Gastrocnemius medialis (tissue), 4 donors: ENCODE data around the gene CTDSPL. TPM values are rescaled to one million over a fixed set of nuclear protein-coding genes. Genes with fewer than 3 reads are reported as not detected.

ENCODE experiments used
- ATAC-seq, 2 donors: fragments of 150-250 bp; one replicate each; pipeline ENCODE4 v1.9.1; 2016
- DNase-seq, 2 donors: peaks; one replicate each; pipeline ENCODE4 v3.0.0-alpha.2; 2019
- H3K27ac ChIP-seq, 4 donors: fragments of 200-600 bp; sonication (generic); 1 replicate in 1 of 4; 2 replicates in 3 of 4; pipeline ENCODE4 v1.5.1; 2016 to 2018; ENCODE audit warnings: mild to moderate bottlenecking in 2 of 4, moderate library complexity in 1 of 4
- H3K27me3 ChIP-seq, 3 donors: fragments of 200-600 bp; sonication (generic) in 2 of 3; 1 replicate in 1 of 3; 2 replicates in 2 of 3; pipeline versions ENCODE4 v1.5.1 to v1.6.0; 2016 to 2019; ENCODE audit warnings: mild to moderate bottlenecking in 1 of 3, moderate library complexity in 1 of 3
- H3K36me3 ChIP-seq, 2 donors: fragments of 200-600 bp; sonication (generic) in 1 of 2; one replicate each; pipeline ENCODE4 v1.5.1; 2017 to 2018
- H3K4me1 ChIP-seq, 2 donors: fragments of 200-600 bp; sonication (generic) in 1 of 2; one replicate each; pipeline ENCODE4 v1.5.1; 2016 to 2017; ENCODE audit warnings: mild to moderate bottlenecking in 2 of 2
- H3K4me3 ChIP-seq, 4 donors: fragments of 200-600 bp; sonication (generic) in 3 of 4; 1 replicate in 1 of 4; 2 replicates in 3 of 4; pipeline ENCODE4 v1.5.1; 2016 to 2019; ENCODE audit warnings: mild to moderate bottlenecking in 2 of 4
- H3K9me3 ChIP-seq, 3 donors: fragments of 200-600 bp; sonication (generic) in 2 of 3; 1 replicate in 1 of 3; 2 replicates in 2 of 3; pipeline ENCODE4 v1.5.1; 2016 to 2019
- POLR2A ChIP-seq, 2 donors: fragments of 450-650 bp; IDR thresholded peaks; one replicate each; pipeline ENCODE4 v1.6.1; 2017; ENCODE audit warnings: antibody characterized with exemption in 2 of 2, mild to moderate bottlenecking in 2 of 2, moderate library complexity in 2 of 2
- in situ Hi-C, 4 donors: fragments of 200-750 bp; cut with MboI; loops; one replicate each; pipeline versions ENCODE4 v1.15.0 to v1.8.0; 2017; ENCODE audit warnings: low sequenced_read_pairs in 4 of 4
- intact Hi-C: fragments of 100-400 bp; cut with DNase I; formaldehyde crosslinking; loops from one replicate; pipeline ENCODE4 v1.15.1; 2023; ENCODE audit warnings: low total_unique reads
- total RNA-seq, 4 donors: library from RNA; depleted of rRNA; stranded (reverse); fragments of >200 nt; gene quantifications; one replicate each; pipeline versions ENCODE4 v1.1.0 to v1.2.3, GENCODE V29; 2016
- TF ChIP-seq, protein P1 (sequence below), 5 experiments: fragments of 450-650 bp in 3 of 5; fragments of 200-600 bp in 2 of 5; sonication (generic) in 2 of 5; IDR thresholded peaks in 4 of 5; conservative IDR thresholded peaks in 1 of 5; 1 replicate in 4 of 5; 2 replicates in 1 of 5; pipeline ENCODE4 v1.5.1; 2016 to 2019; ENCODE audit warnings: antibody characterized with exemption in 5 of 5, mild to moderate bottlenecking in 3 of 5, moderate library complexity in 3 of 5

Gene CTDSPL
- total RNA-seq, 4 donors from 2014 or later: 12.1 to 23.1 (median 14.6) TPM

DNA sequence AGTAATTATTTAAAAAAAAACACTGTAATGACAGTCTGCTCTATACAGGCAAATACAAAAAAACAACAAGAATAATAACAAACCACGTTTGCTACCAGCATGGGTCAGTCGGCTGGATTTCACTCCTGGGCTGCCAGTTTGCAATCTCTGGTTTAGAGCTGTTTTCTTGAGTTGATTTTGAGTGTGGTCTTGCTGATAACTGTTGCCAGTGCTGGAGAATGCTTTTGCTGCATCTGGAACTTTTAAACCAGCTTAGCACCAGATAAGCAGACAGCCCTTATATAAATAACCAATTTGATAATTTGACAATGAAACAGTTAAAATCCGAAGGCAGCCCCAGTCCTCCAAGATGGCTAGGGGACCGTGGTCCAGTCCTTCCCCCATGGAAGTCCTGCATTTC is 14.0 kb upstream of the CTDSPL start:
- H3K4me1 ChIP-seq: no peaks in the 10 kb centered on the region
- in situ Hi-C loops (no loop called here), intact Hi-C loops (no loop called here)
- H3K27me3 ChIP-seq: no peaks in the 10 kb centered on the region
- DNase-seq (no peak), ATAC-seq (no peak)
- no peaks in the 10 kb centered on the region for H3K9me3 ChIP-seq
- no peaks in the 10 kb centered on the region for H3K36me3 ChIP-seq
- no peak overlapping the region for H3K27ac ChIP-seq
- H3K4me3 ChIP-seq: no peak overlapping the region
- no peak for TF ChIP-seq POLR2A (IDR thresholded peaks at IDR 0.05)
- TF ChIP-seq, protein P1, sequence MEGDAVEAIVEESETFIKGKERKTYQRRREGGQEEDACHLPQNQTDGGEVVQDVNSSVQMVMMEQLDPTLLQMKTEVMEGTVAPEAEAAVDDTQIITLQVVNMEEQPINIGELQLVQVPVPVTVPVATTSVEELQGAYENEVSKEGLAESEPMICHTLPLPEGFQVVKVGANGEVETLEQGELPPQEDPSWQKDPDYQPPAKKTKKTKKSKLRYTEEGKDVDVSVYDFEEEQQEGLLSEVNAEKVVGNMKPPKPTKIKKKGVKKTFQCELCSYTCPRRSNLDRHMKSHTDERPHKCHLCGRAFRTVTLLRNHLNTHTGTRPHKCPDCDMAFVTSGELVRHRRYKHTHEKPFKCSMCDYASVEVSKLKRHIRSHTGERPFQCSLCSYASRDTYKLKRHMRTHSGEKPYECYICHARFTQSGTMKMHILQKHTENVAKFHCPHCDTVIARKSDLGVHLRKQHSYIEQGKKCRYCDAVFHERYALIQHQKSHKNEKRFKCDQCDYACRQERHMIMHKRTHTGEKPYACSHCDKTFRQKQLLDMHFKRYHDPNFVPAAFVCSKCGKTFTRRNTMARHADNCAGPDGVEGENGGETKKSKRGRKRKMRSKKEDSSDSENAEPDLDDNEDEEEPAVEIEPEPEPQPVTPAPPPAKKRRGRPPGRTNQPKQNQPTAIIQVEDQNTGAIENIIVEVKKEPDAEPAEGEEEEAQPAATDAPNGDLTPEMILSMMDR (IDR thresholded peaks at IDR 0.05 in 4 of 5, conservative IDR thresholded peaks at IDR 0.05 in 1 of 5): no peak

DNA sequence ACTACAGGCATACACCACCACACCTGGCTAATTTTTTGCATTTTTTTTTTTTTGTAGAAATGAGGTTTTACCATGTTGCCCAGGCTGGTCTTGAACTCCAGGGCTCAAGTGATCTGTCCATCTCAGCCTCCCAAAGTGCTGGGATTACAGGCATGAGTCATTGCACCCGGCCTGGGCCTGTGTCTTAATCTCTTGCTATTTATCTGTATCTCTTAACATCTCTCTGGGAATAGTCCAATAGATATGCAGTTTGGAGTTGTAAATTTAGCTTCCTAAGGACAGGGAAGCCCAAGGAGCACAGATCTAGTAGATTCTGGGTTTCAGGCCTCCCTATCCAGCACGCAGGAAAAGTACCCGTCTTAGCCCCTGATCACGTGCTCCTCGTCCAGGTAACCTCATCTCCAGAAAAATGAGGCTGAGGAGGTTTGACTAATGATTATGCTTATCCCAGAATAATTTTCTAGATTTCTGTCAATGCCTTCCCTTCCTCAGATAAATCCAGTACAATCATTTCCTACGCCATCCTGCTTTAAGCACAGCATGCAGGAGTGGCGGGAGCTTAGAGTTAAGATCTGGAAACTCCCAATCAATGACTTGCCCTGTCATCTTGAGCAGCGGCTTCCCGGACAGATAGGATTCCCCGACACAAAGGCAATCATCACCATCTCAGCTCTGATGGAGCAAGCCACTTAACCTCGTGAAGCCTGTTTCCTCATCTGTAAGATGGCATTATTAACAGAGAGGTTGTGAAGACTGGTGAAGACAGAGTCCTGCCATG is 12.3 kb upstream of the CTDSPL start:
- H3K9me3 ChIP-seq: no peaks in the 10 kb centered on the region
- no peaks in the 10 kb centered on the region for H3K36me3 ChIP-seq
- no peak overlapping the region for H3K27ac ChIP-seq
- DNase-seq: no peak
- no peak for ATAC-seq
- no peaks in the 10 kb centered on the region for H3K27me3 ChIP-seq
- no peaks in the 10 kb centered on the region for H3K4me1 ChIP-seq
- in situ Hi-C loops: no loop called here
- intact Hi-C loops: no loop called here
- no peak overlapping the region for H3K4me3 ChIP-seq
- TF ChIP-seq POLR2A (IDR thresholded peaks at IDR 0.05): no peak
- TF ChIP-seq, protein P1 (IDR thresholded peaks at IDR 0.05 in 4 of 5, conservative IDR thresholded peaks at IDR 0.05 in 1 of 5): no peak

DNA sequence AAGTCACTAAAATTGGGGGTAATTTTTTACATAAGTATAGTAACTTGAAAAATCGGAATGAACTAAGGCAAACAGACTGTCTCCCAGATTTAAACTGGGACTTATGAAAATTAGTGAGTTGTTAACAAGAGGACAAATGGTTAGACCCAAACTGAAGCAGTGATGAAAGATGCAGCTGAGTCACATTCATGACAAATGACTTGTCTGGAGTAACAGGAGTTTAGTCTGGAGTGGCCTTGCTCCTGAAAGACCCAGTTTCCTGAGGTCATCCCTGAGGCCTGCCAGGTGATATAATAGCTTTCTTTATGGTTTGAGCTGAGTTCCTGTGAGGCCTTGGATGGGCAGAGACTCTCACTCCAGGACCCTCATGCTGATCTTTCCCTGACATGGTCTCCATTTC is 9.6 kb upstream of the CTDSPL start:
- no peak for DNase-seq
- H3K27me3 ChIP-seq: no peaks in the 10 kb centered on the region
- H3K4me1 ChIP-seq: no peaks in the 10 kb centered on the region
- no peak overlapping the region for H3K27ac ChIP-seq
- no peaks in the 10 kb centered on the region for H3K36me3 ChIP-seq
- intact Hi-C loops (no loop called here), in situ Hi-C loops (loop anchor here in 2 of 4 donors (10.0 kb wide), 1 partner anchor 113 kb away; no protein-coding TSS in a partner anchor)
- TF ChIP-seq POLR2A (IDR thresholded peaks at IDR 0.05): no peak
- TF ChIP-seq, protein P1 (IDR thresholded peaks at IDR 0.05 in 4 of 5, conservative IDR thresholded peaks at IDR 0.05 in 1 of 5): no peak
- no peak overlapping the region for H3K4me3 ChIP-seq
- no peaks in the 10 kb centered on the region for H3K9me3 ChIP-seq
- ATAC-seq: no peak

DNA sequence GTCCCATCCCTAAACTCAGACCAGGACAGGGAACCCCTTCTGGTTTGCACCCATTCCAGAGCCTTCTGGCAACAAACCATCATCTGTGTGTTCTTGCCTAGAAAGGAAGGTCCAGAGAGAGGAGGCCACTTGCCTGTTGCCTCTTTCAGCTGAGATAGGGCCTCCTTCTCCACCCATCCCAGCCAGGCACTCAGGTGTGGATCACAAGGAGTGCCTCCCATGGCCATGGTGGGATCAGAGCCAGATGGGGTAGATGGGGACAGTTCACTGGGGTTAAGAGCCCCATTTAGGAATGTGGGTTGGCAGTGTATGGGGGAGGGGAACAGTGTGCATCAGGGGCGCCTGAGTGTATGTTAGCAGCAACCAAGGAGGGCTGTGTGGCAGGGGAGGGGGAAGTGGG is 8.9 kb upstream of the CTDSPL start:
- in situ Hi-C loops: loop anchor here in 2 of 4 donors (10.0 kb wide), 1 partner anchor 112 kb away; no protein-coding TSS in a partner anchor
- Histone ChIP-seq H3K36me3 (no peaks in the 10 kb centered on the region), H3K4me3 (no peak overlapping the region), H3K9me3 (no peaks in the 10 kb centered on the region), H3K4me1 (no peaks in the 10 kb centered on the region), H3K27me3 (no peaks in the 10 kb centered on the region), H3K27ac (no peak overlapping the region)
- TF ChIP-seq POLR2A (IDR thresholded peaks at IDR 0.05): no peak
- TF ChIP-seq, protein P1 (IDR thresholded peaks at IDR 0.05 in 4 of 5, conservative IDR thresholded peaks at IDR 0.05 in 1 of 5): no peak
- intact Hi-C loops: no loop called here
- DNase-seq (no peak), ATAC-seq (no peak)
